HepG2 (cell line): ENCODE measurements around the gene ATP6V0A1. TPM values are rescaled to one million over a fixed set of nuclear protein-coding genes. Genes with fewer than 3 reads are reported as not detected.

Experiments
- EED ChIP-seq: sonication (generic); formaldehyde crosslinking; IDR thresholded peaks from 2 replicates; pipeline ENCODE4 v1.5.0; 2020; ENCODE audit warnings: mild to moderate bottlenecking, missing genetic modification reagents
- HNF1B ChIP-seq: sonication (generic); formaldehyde crosslinking; IDR thresholded peaks from 2 replicates; pipeline ENCODE4 v1.5.1; 2020; ENCODE audit warnings: mild to moderate bottlenecking, moderate library complexity, missing genetic modification reagents
- HNRNPK ChIP-seq: fragments of 200-400 bp; formaldehyde crosslinking; IDR thresholded peaks from 2 replicates; pipeline ENCODE4 v1.6.1; 2018; ENCODE audit warnings: low read length, low read depth, moderate library complexity, mild to moderate bottlenecking; ENCODE audit not compliant: poor library complexity, severe bottlenecking
- IKZF5 ChIP-seq: IDR thresholded peaks from 2 replicates; pipeline ENCODE4 v1.6.1; 2018; ENCODE audit warnings: missing genetic modification reagents, mild to moderate bottlenecking, missing compliant biosample characterization
- IRF9 ChIP-seq: sonication (generic); formaldehyde crosslinking; IDR thresholded peaks from 2 replicates; pipeline ENCODE4 v1.8.0; 2022; ENCODE audit warnings: missing genetic modification reagents, mild to moderate bottlenecking, borderline replicate concordance
- JUND ChIP-seq: sonication (generic); formaldehyde crosslinking; IDR thresholded peaks from 2 replicates; pipeline ENCODE4 v1.8.0; 2022; ENCODE audit warnings: mild to moderate bottlenecking, missing genetic modification reagents
- KAT7 ChIP-seq: IDR thresholded peaks from 2 replicates; pipeline ENCODE4 v1.6.1; 2018; ENCODE audit warnings: borderline replicate concordance, missing compliant biosample characterization
- MAX ChIP-seq: IDR thresholded peaks from 2 replicates; pipeline ENCODE4 v1.6.1; 2012; ENCODE audit warnings: inconsistent platforms
- MLXIP ChIP-seq: sonication (generic); formaldehyde crosslinking; IDR thresholded peaks from 2 replicates; pipeline ENCODE4 v1.9.0; 2021; ENCODE audit warnings: missing genetic modification reagents, borderline replicate concordance
- MTERF4 ChIP-seq: sonication (generic); formaldehyde crosslinking; IDR thresholded peaks from 2 replicates; pipeline ENCODE4 v1.8.0; 2023; ENCODE audit warnings: mild to moderate bottlenecking, missing genetic modification reagents
- MYC ChIP-seq: sonication (generic); formaldehyde crosslinking; IDR thresholded peaks from 2 replicates; pipeline ENCODE4 v1.9.0; 2021; ENCODE audit warnings: missing genetic modification reagents, borderline replicate concordance
- NR2F2 ChIP-seq: IDR thresholded peaks from 2 replicates; pipeline ENCODE4 v1.6.1; 2012; ENCODE audit warnings: low read depth, inconsistent platforms, borderline replicate concordance
- PPARG ChIP-seq: conservative IDR thresholded peaks from 2 replicates; pipeline ENCODE4 v1.6.1; 2016; ENCODE audit warnings: missing biosample characterization, missing genetic modification reagents
- RORA ChIP-seq: sonication (generic); formaldehyde crosslinking; IDR thresholded peaks from 2 replicates; pipeline ENCODE4 v1.5.0; 2020; ENCODE audit warnings: mild to moderate bottlenecking, missing genetic modification reagents, moderate library complexity
- ZMAT5 ChIP-seq: sonication (generic); formaldehyde crosslinking; IDR thresholded peaks from 2 replicates; pipeline ENCODE4 v1.5.0; 2020; ENCODE audit warnings: mild to moderate bottlenecking, low read depth, missing genetic modification reagents, borderline replicate concordance
- ZNF446 ChIP-seq: sonication (generic); formaldehyde crosslinking; IDR thresholded peaks from 2 replicates; pipeline ENCODE4 v1.5.0; 2020; ENCODE audit warnings: mild to moderate bottlenecking, missing genetic modification reagents
- ZNF510 ChIP-seq: sonication (generic); formaldehyde crosslinking; IDR thresholded peaks from 2 replicates; pipeline ENCODE4 v1.4.0; 2020; ENCODE audit warnings: low read depth, mild to moderate bottlenecking, missing genetic modification reagents
- ZNF878 ChIP-seq: sonication (generic); formaldehyde crosslinking; IDR thresholded peaks from 2 replicates; pipeline ENCODE4 v1.8.1; 2023; ENCODE audit warnings: mild to moderate bottlenecking, missing genetic modification reagents, moderate library complexity
- polyA plus RNA-seq, 8 experiments: library from polyadenylated mRNA; depleted of rRNA in 3 of 8; stranded (reverse) in 7 of 8; unstranded in 1 of 8; fragments of >200 nt; fragmentation: Illumina TruSeq in 4 of 8; extraction: Trizol in 4 of 8; gene quantifications; 2 replicates each; pipeline versions ENCODE4 v1.2.1 to v1.2.3, GENCODE V29; 2011 to 2016; ENCODE audit warnings: low read depth in 4 of 8, missing spikeins in 1 of 8, mixed read lengths in 1 of 8; ENCODE audit not compliant: insufficient read depth in 1 of 8
- total RNA-seq, 5 experiments: library from RNA; depleted of rRNA; stranded (reverse); fragments of >200 nt; fragmentation: Illumina TruSeq; extraction: Trizol; gene quantifications; 2 replicates each; pipeline ENCODE4 v1.2.3, GENCODE V29; 2016; ENCODE audit warnings: low read depth in 1 of 5

Gene ATP6V0A1
- total and polyA plus RNA-seq, 2 of the 13 experiments (the other 11 are each of a cell fraction or from before 2014, with no cell fraction given), result 27.9 to 54.1 TPM

- TF ChIP-seq JUND (CRISPR knock-in tag) (peak; percentile 39; the same call in 1 of the 2 replicates), EED (no peak), ZNF878 (CRISPR knock-in tag) (no peak; the same call in 1 of the 2 replicates), MLXIP (no peak), KAT7 (peak; percentile 22; the same call in 1 of the 2 replicates), IRF9 (CRISPR knock-in tag) (peak; percentile 56; the same call in 1 of the 2 replicates), HNF1B (CRISPR knock-in tag) (peak; percentile 93), NR2F2 (0 out of 2 replicates have a peak, but pooled peaks have one; percentile 7), IKZF5 (CRISPR knock-in tag) (peak; percentile 85), ZMAT5 (CRISPR knock-in tag) (no peak), MTERF4 (0 out of 2 replicates have a peak, but pooled peaks have one; percentile 46), MAX (peak; percentile 85; the same call in 1 of the 2 replicates), HNRNPK (peak; percentile 85), ZNF510 (CRISPR knock-in tag) (no peak), MYC (CRISPR knock-in tag) (peak; percentile 71; the same call in 1 of the 2 replicates), ZNF446 (CRISPR knock-in tag) (0 out of 2 replicates have a peak, but pooled peaks have one; percentile 53), RORA (CRISPR knock-in tag) (no peak), PPARG (CRISPR knock-in tag) (no peak; the same call in 1 of the 2 replicates)
Observed at GRCh38 chr17:42536372-42537155, 77.9 kb downstream of the ATP6V0A1 start (continued).
